Muscle layer of colon (tissue), 2 donors: ENCODE results near the gene ZBTB40.
A peak's percentile ranks its signal among the peaks of the same experiment; 100 is the strongest.

Source experiments
- H3K27ac ChIP-seq: one replicate; pipeline ENCODE4 v1.7.0; 2013; ENCODE audit warnings: low read depth, mild to moderate bottlenecking, low read length, moderate library complexity
- H3K27me3 ChIP-seq, 2 donors: one replicate each; pipeline ENCODE4 v1.7.0; 2013; ENCODE audit warnings: low read length in 2 of 2, mild to moderate bottlenecking in 2 of 2; ENCODE audit not compliant: insufficient read depth in 2 of 2, control insufficient read depth in 1 of 2
- H3K36me3 ChIP-seq: one replicate; pipeline ENCODE4 v1.7.0; 2013; ENCODE audit warnings: mild to moderate bottlenecking, low read length; ENCODE audit not compliant: insufficient read depth
- H3K4me1 ChIP-seq: one replicate; pipeline ENCODE4 v1.7.0; 2013; ENCODE audit warnings: mild to moderate bottlenecking, low read length; ENCODE audit not compliant: insufficient read depth
- H3K4me3 ChIP-seq, 2 donors: one replicate each; pipeline ENCODE4 v1.7.0; 2013; ENCODE audit warnings: low read length in 2 of 2, low read depth in 1 of 2, mild to moderate bottlenecking in 1 of 2, moderate library complexity in 1 of 2
- H3K9ac ChIP-seq: one replicate; pipeline ENCODE4 v1.7.0; 2013; ENCODE audit warnings: low read length
- H3K9me3 ChIP-seq: one replicate; pipeline ENCODE4 v1.7.0; 2013; ENCODE audit warnings: mild to moderate bottlenecking, low read length
- donor health status: abdominal sarcoma.
- donor health status: Adenocarcinoma of cecum.

The ZBTB40 gene

GRCh38 chr1:22436948-22437347 lies 14.7 kb upstream of the ZBTB40 start:
- H3K9ac ChIP-seq = no peak overlapping the region
- no peaks in the 10 kb centered on the region for H3K4me1 ChIP-seq
- H3K4me3 ChIP-seq = no peak overlapping the region
- no peaks in the 10 kb centered on the region for H3K9me3 ChIP-seq
- H3K27ac ChIP-seq = no peak overlapping the region
- no peaks in the 10 kb centered on the region for H3K27me3 ChIP-seq
- H3K36me3 ChIP-seq = no peaks in the 10 kb centered on the region

GRCh38 chr1:22437573-22437972 lies 14.1 kb upstream of the ZBTB40 start:
- Histone ChIP-seq H3K9ac (no peak overlapping the region), H3K36me3 (no peaks in the 10 kb centered on the region), H3K9me3 (no peaks in the 10 kb centered on the region), H3K4me3 (no peak overlapping the region), H3K4me1 (no peaks in the 10 kb centered on the region), H3K27ac (no peak overlapping the region), H3K27me3 (no peaks in the 10 kb centered on the region)

DNA sequence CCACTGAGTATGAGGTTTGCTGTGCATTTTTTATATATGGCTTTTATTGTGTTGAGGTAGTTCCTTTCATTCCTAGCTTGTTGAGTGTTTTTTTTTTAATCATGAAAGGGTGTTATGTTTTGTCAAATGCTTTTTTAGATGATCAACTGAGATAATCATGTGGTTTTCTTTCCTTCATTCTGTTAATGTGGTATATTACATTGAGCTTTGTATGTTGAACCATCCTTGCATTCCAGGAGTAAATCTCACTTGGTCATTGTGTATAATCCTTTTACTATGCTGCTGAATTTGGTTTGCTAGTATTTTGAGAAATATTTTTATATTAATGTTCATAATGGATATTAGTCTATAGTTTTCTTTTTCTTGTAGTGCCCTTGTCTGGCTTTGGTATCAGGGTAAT lies 11.1 kb upstream of the ZBTB40 start:
- Histone ChIP-seq H3K9me3 (no peaks in the 10 kb centered on the region), H3K27ac (no peak overlapping the region), H3K9ac (no peak overlapping the region), H3K4me3 (no peak overlapping the region), H3K36me3 (no peaks in the 10 kb centered on the region), H3K27me3 (no peaks in the 10 kb centered on the region), H3K4me1 (no peaks in the 10 kb centered on the region)

GRCh38 chr1:22442212-22442894 lies 9.3 kb upstream of the ZBTB40 start:
- Histone ChIP-seq H3K9ac (no peak overlapping the region), H3K36me3 (no peaks in the 10 kb centered on the region), H3K9me3 (no peaks in the 10 kb centered on the region), H3K27ac (no peak overlapping the region), H3K27me3 (no peaks in the 10 kb centered on the region), H3K4me1 (no peaks in the 10 kb centered on the region), H3K4me3 (no peak overlapping the region)

DNA sequence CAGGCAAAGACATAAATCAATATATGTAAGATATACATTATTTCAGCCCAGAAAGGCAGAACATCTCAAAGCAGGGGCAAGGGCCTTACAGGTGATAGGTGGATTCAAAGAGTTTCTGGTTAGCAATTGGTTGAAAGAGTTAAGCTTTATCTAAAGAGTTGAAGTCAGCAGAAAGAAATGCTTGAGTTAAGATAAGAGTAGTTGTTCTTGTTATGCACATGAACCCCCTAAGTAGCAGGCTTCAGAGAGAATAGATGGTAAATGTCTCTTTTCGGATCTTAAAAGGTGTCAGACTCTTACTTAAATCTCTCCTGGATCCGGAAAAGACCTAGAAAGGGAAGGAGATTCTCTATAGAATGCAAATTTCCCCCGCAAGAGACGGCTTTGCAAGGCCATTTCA lies 8.3 kb upstream of the ZBTB40 start:
- H3K4me3 ChIP-seq = no peak overlapping the region
- H3K9me3 ChIP-seq = no peaks in the 10 kb centered on the region
- no peaks in the 10 kb centered on the region for H3K36me3 ChIP-seq
- H3K27ac ChIP-seq = no peak overlapping the region
- no peaks in the 10 kb centered on the region for H3K27me3 ChIP-seq
- H3K9ac ChIP-seq = no peak overlapping the region
- no peaks in the 10 kb centered on the region for H3K4me1 ChIP-seq

DNA sequence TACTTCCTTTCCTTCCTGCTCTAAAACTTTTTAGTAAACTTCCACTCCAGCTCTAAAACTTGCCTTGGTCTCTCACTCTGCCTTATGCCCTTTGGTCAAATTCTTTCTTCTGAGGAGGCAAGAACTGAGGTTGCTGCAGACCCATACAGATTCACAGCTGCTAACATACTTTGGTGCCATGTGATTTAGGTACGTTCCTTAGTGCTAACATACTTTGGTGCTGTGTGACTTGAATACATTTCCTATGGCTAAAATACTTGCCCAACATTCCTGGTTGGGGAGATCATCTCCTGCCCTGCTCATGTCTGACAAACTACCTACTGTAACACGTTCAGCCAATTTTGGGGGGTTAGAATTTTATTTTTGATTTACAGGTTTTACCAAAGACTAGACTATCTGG lies 6.8 kb upstream of the ZBTB40 start:
- H3K27me3 ChIP-seq = no peaks in the 10 kb centered on the region
- no peaks in the 10 kb centered on the region for H3K9me3 ChIP-seq
- H3K4me3 ChIP-seq = no peak overlapping the region
- H3K4me1 ChIP-seq = no peaks in the 10 kb centered on the region
- no peaks in the 10 kb centered on the region for H3K36me3 ChIP-seq
- H3K27ac ChIP-seq = no peak overlapping the region
- H3K9ac ChIP-seq = no peak overlapping the region

GRCh38 chr1:22447621-22448111 lies 4.0 kb upstream of the ZBTB40 start:
- H3K27me3 ChIP-seq = no peaks in the 10 kb centered on the region
- H3K4me3 ChIP-seq = no peak overlapping the region
- no peak overlapping the region for H3K27ac ChIP-seq
- H3K9ac ChIP-seq = no peak overlapping the region
- peaks cover under 1% of the 10 kb centered on the region for H3K4me1 ChIP-seq
- no peaks in the 10 kb centered on the region for H3K9me3 ChIP-seq
- no peaks in the 10 kb centered on the region for H3K36me3 ChIP-seq

GRCh38 chr1:22449636-22450035 lies 2.0 kb upstream of the ZBTB40 start:
- H3K27ac ChIP-seq = no peak overlapping the region
- no peaks in the 10 kb centered on the region for H3K36me3 ChIP-seq
- H3K9ac ChIP-seq = no peak overlapping the region
- no peaks in the 10 kb centered on the region for H3K27me3 ChIP-seq
- no peaks in the 10 kb centered on the region for H3K9me3 ChIP-seq
- peaks cover 8% of the 10 kb centered on the region for H3K4me1 ChIP-seq
- H3K4me3 ChIP-seq = no peak overlapping the region

GRCh38 chr1:22450351-22451021 lies 1.2 kb upstream of the ZBTB40 start:
- Histone ChIP-seq H3K27me3 (no peaks in the 10 kb centered on the region), H3K9ac (no peak overlapping the region), H3K4me3 (peak overlapping the region in 1 of 2 donors; percentile 76), H3K9me3 (no peaks in the 10 kb centered on the region), H3K36me3 (no peaks in the 10 kb centered on the region), H3K27ac (no peak overlapping the region), H3K4me1 (peaks cover 11% of the 10 kb centered on the region)

DNA sequence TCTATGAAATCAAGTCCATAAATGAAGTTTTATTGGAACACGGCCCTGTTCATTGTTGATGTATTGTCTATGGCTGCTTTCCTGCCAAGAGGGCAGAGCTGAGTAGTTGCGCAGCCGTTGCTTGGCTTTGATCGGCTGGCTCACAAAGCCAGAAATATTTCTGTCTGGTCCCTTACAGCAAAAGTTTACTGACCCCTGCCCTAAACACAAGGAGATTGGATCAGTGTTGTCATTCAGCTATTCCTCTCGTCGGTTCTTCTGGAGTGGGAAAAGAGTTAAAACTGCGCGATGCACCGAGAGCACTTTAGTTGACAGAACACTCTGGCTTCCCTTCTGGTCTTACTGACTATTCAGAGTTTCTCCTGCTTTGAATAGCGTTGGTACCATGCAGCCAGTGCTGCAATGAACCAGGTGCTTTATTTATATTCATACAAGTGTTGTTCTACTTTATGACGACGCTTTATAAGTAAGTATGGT lies 868 bp downstream of the ZBTB40 start:
- Histone ChIP-seq H3K9me3 (no peaks in the 10 kb centered on the region), H3K27me3 (no peaks in the 10 kb centered on the region), H3K9ac (peak overlapping the region; percentile 55), H3K4me3 (peak overlapping the region; percentile 76 to 78), H3K36me3 (no peaks in the 10 kb centered on the region), H3K27ac (peak overlapping the region; percentile 91), H3K4me1 (peaks cover 19% of the 10 kb centered on the region)

DNA sequence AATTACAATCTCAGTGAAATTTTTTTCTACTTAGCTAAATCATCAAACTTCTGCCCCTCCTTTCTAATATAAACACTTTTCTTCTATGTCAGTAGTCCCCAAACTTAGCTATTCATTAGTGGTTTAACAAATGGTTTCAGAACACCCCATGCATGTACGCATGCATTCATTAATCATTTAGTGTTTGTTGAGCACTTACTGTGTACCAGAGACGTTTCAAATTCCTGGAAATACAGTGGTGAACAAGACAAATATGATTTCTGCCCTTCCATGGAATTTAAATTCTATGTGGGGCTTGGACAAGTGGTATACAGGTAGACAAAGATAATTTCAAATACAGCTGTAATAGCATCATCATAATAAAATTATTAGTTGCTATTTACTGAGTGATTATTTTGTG lies 1.5 kb downstream of the ZBTB40 start:
- Histone ChIP-seq H3K36me3 (no peaks in the 10 kb centered on the region), H3K4me1 (peaks cover 24% of the 10 kb centered on the region), H3K4me3 (peak overlapping the region in 1 of 2 donors; percentile 76), H3K27me3 (no peaks in the 10 kb centered on the region), H3K9me3 (no peaks in the 10 kb centered on the region), H3K27ac (no peak overlapping the region), H3K9ac (peak overlapping the region; percentile 55)
